ENCODE measurements around the gene PTOV1.

Gene PTOV1

DNA sequence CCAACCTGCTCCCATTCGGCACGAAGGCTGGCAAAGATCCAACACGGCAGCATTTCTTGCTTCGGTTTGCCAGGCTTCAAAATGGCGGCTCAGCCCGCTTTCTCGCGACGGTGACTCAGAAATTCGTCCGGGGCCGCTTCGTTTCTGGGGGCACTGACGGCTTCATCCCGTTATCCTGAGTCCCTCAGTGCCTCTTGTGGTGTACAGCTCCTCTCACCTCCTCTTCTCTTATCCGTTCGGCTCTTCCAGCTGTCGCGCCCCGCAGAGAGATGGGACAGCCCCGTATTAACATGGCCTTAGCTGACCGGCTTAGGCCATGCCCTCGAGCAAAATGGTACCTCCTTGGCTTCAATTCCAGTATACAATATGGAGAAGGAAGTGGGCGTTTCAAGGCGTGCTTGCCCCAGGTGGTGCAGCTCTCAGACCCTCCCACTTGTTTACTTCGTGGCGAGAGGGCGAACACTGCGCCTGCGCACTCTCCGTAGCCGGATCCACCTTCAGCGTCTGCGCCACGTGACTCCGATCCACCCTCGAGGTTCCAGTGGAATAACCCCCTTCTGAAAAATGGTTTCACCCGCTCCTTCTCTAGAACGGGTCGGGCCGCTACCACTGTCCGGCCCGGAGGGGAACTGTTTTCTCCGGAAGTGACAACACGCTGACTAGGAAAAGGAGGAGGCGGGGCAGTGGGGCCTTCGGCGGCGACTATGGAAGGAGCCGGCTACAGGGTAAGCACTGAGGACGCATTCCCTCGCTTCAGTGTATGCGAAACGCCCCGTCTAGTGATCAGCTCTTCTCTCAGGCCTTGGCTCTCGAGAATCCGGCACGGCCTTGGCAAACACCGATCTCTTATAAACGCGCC, 26.3 kb downstream of the PTOV1 start, which contains the start of the genes AKT1S1 and TBC1D17:
Gene AKT1S1, minus strand, starts transcription at position 336 of the 859 bp plus-strand sequence. CDS start 4,060 bp downstream, outside the sequence.
Gene TBC1D17, plus strand, starts transcription at position 683 of the 859 bp plus-strand sequence. Its CDS starts 22 bp downstream, at position 705.
- DNase-seq: peak; percentile 100

DNA sequence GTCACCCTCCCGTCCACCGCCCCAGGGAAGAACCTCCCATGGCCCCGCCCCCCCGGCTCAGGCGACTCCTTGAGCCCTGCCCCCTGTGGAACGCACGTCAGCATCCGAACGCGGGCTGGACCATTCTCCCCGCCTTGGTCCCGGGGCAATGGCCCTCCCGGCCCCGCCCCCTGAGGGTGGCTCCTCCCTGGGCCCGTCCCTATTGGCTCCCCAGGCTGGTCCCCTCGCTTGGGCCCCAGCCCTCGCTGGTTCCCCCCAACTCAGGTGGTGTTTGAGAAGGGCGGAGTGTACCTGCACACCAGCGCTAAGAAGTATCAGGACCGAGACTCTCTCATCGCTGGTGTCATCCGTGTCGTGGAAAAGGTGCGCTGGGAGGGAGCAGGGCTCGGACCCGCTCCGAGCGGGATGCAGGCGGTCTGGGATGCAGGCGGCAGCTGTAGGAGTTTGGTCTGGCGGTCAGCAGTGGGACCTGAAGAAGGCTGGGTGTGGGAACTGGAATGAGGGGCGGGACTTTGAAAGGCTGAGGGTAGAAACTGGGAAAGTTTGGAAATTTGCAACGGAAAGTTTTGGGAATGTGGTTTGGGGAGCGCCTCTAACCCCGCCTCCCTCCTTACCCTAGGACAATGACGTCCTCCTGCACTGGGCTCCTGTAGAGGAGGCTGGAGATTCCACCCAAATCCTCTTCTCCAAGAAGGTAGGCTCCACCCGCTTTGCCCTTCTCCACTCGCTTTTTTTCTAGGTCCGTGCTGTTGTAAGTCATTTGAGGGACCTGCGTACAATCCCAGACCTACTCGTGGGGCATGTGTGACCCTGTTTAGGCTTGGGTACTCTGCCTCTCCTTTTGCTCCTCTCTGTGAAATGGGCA, 27.2 kb downstream of the PTOV1 start:
- DNase-seq: peak; percentile 99

DNA sequence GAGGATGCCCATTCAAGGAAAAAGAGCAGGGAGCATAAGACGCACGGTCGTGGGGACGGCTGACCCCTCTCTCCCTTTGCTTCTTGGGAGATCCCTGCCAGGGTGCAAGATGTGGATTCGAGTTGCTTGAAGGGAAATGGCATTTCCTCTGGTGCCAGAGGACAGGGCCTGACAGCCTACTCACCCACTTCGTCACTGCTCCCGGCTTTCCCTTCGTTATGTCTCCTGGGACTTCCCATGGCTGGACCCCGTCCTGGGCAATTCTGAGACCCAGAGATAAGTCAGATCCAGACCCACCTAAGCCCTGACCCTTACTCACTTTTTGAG, 27.7 kb downstream of the PTOV1 start:
- DNase-seq: no peak

DNA sequence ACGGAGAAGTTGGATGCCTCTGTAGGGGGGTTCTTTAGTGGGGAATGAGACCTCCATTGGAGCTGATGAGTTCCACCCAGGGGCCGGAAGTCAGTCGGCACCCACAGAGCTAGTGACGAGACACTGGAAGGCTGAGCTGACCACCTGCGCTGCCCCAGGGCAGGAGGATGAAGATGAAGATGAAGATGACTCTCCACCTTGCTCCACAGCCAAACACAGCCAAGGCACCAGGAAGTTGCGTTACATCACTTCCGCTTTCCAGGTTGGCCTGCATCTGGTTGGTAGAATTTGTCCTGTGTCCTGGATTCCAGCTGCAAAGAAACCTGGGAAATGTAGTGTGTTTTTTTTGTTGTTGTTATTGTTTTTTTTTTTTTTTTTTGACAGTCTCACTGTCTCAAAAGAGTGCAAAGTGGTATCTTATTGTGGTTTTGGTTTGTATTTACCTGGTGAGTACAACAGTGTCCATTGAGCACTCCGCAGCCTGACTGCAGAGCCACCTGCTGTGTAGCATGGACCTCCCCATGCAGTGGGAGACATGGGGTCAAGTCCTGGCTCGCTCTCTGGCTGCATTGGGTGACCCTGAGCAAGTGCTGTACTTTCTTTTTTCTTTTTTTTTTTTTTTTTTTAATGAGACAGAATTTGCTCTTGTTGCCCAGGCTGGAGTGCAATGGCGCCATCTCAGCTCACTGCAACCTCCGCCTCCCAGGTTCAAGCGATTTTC, 28.4 kb downstream of the PTOV1 start:
- no peak for DNase-seq

DNA sequence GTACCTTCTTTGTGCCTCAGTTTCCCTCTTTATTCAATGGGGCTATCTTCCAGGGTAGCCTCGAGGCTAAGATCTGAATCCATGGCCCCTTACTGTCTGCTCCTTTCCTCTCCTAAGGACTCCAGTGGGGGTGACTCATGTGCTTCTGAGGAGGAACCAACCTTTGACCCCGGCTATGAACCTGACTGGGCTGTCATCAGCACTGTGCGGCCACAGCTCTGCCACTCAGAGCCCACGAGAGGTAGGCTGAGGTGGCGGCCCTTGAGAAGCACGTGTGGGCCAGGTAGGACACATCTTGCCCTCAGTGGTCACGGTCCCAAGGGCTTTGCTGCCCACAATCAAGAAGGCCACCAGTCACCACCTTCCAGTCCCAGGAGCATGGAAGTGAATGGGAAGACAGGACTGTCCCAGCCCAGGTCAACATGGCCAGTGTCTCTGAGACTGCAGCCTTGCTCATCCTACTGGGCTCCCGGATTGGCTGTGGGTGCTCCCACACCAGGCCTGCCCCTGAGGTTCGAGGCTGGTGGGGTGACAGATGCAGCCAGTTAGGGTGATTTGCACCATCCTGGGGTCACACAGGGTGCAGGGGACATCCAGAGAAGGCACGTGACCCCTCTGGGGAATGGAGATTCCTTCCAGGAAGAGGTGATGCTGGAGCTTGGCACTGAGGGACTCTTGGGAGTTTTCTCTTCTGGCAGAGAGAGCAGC, 29.4 kb downstream of the PTOV1 start:
- no peak for DNase-seq

DNA sequence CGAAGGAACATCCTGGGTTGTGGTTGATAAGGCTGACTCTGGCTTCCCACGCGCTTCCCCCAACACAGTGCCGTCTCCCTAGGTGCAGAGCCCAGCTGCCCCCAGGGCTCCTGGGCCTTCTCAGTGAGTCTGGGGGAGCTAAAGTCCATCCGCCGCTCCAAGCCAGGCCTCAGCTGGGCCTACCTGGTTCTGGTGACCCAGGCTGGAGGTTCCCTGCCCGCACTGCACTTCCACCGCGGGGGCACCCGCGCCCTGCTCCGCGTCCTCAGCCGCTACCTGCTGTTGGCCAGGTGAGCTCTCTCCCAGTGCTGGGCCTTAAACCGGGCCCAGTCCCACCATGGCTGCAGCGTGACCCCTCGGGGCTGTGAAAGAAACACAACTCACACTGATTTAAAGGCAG, 30.2 kb downstream of the PTOV1 start:
- DNase-seq: no peak

DNA sequence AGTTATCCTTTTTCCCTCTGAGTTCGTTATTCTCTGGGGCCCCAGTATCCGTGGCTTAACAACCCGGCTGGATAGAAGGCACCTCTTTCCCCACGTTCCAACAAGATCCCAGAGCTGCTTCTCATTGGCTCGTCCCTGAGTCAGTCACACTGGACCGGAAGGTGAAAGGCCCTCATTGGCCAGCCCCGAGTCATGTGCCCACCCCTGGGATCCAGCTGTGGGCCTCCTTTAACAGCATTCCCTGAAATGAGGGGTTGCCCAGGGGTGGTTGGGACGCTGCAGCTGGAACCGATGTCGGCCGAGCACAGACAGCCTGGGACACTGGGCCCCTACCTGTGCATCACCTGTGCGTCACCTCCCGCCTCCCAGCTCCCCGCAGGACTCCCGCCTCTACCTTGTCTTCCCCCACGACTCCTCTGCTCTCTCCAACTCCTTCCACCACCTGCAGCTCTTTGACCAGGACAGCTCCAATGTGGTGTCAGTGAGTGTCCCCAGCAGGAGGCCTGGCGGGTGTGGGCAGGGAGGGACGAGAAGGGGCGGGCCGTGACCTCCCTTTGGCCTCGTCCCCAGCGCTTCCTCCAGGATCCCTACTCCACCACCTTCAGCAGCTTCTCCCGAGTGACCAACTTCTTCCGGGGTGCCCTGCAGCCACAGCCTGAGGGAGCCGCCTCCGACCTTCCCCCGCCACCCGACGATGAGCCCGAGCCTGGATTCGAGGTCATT, 30.9 kb downstream of the PTOV1 start:
- no peak for DNase-seq

DNA sequence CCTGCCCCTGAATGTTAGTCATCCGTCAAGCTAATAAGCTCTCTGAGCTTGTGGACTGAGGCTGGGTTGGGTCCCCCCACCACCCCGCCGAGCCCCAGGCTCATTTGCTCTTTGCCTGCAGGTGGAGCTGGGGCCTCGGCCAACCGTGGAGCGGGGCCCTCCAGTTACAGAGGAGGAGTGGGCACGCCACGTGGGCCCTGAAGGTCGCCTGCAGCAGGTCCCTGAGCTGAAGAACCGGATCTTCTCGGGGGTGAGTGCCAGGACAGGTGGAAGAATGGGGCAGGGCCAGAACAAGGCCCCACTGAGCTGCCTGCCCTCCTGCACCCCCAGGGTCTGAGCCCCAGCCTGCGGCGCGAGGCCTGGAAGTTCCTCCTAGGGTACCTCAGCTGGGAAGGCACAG, 31.7 kb downstream of the PTOV1 start:
- DNase-seq: no peak

DNA sequence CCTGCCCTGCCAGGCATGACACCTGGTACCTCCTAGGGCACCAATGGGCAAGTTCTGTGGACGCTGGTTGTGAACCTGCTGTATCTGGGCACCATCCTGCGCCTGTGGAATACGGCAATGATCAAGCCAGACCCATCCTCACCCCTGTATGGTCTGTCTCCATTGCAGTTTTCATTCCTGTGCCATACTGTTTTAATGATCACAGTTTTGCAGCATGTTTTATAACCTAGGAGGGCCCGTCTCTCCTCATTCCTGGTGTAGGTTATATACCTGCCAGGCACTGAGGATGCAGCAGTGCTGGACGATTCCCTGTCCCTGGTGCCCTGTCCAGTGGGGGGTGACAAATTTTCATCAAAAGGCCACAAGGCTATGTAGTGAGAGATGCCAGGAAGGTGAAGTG, 32.1 kb downstream of the PTOV1 start:
- DNase-seq: no peak

DNA sequence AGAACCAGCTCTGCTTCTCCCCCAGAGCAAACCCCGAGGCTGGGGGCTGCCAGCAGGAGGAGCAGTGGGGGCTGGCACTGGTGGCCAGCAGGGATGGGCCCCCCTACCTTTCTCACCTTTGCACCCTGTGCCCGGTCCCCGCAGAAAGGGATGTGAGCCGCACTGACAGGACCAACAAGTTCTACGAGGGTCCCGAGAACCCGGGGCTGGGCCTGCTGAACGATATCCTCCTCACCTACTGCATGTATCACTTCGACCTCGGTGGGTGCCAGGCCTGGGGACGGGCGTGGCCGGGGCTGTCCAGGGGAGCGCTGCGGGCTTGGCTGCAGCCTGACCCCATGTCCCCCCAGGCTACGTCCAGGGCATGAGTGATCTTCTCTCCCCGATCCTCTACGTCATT, 33.1 kb downstream of the PTOV1 start:
- no peak for DNase-seq

DNA sequence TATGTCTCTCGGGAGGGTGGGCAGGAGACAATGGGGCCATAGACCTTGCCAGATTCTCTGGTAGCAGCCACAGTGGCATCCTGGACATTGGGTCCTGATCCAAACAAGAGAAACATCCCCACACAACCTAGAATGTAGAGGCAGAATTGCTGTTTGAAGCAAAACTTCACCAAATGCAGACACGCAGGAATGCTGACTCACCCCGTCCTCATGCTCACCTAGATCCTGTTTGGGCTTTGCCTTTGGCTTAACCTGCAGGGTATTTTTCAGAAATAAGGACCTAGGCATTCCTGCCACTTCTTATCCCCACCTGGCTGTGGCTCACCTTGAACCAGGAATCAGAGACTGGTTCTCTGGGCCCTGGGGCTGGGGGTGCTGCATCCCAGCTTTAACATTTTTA, 33.8 kb downstream of the PTOV1 start:
- no peak for DNase-seq

DNA sequence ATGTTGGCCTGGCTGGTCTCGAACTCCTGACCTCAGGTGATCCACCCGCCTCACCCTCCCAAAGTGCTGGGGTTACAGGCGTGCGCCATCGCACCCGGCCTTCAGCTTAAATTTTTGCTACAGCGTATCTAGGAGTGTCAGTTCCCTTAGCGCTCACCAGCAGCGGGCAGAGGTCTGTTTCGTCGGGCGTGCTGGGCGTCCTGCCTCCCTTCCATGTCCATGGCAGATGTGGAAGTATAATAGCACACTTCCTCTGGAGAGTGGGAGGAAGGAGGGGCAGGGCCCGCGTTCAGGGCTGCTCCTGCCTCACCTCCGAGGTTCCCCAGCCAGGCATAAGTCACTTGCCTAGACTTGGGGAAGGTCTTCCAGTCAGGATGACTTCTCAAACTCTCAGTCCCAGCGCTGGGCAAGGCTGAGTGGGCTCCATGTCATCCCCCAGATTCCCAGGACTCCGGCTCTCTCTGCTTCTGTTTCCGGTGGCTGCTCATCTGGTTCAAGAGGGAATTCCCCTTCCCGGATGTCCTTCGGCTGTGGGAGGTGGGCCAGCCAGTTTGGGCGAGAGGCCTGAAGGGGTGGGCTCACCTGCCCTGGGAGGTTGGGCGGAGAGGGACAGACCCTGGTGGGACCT, 36.2 kb downstream of the PTOV1 start:
- DNase-seq: no peak

DNA sequence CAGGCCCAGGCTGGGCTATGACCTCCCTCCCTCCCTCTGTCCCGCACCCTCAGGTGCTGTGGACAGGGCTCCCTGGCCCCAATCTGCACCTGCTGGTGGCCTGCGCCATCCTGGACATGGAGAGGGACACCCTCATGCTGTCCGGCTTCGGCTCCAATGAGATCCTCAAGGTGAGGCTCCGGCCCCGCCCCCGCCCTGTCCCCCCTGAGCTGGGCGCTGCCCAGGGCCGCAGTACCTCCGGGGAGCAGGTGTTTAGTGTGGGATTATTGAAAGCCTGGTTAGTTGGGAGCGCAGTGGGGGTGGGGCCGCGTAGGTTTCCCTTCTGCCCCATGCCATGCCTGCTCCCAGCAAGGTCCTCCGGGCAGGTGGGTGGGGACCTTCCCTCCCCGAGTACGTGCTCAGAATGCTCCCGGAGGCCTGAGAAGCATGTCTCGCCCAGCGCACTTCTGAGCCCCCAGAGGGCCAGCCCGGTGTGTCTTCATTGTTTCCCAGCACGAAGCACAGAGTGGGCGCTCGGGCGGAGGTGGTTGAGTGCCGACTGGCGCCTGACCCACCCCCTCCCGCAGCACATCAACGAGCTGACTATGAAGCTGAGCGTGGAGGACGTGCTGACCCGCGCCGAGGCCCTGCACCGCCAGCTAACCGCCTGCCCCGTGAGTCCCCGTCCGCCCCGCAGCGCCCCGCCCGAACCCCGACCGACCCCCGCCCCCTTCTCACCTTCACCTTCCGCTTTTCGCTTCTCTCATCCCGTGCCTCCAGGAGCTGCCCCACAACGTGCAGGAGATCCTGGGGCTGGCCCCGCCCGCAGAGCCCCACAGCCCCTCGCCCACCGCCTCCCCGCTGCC, 36.9 kb downstream of the PTOV1 start:
- no peak for DNase-seq

DNA sequence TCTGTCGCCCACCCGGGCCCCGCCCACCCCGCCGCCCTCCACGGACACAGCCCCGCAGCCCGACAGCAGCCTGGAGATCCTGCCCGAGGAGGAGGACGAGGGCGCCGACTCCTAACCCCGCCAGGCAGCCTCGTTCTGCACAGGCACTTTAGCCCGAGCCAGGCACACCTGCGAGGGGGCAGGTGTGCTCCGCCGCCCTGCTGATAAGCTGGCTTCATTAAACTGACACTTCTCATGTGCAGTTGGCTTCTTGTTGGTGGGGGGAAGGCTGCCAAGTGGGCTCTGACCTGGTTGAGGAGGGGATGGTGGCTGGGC, 37.5 kb downstream of the PTOV1 start:
- no peak for DNase-seq

DNA sequence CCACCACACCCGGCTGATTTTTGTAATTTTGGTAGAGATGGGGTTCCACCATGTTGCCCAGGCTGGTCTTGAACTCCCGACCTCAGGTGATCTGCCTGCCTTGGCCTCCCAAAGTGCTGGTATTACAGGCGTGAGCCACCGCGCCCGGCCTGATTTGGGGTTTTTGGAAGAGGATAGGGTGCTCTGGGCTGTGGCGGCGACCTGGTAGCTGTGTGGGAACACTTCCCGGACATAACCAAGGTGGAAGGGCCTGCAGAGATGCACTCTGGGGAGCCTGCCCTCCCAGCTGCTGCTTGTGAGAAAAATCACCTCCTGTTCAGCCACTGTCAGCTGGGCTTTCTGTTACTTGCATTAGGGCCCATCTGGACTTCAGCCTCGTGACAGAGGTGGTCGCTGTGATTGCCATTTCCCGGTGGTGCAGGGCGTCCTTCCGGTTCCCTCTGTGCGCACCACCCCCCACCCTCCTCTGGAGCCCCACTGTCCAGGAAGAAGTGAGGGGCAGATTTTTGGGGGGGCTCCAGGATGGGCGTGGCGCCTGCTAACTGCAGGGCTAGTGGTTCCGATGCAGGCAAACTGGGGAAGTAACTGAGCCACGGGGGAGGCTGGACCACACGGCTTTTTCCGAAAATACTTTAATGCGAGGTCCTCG, 38.2 kb downstream of the PTOV1 start:
- no peak for DNase-seq

DNA sequence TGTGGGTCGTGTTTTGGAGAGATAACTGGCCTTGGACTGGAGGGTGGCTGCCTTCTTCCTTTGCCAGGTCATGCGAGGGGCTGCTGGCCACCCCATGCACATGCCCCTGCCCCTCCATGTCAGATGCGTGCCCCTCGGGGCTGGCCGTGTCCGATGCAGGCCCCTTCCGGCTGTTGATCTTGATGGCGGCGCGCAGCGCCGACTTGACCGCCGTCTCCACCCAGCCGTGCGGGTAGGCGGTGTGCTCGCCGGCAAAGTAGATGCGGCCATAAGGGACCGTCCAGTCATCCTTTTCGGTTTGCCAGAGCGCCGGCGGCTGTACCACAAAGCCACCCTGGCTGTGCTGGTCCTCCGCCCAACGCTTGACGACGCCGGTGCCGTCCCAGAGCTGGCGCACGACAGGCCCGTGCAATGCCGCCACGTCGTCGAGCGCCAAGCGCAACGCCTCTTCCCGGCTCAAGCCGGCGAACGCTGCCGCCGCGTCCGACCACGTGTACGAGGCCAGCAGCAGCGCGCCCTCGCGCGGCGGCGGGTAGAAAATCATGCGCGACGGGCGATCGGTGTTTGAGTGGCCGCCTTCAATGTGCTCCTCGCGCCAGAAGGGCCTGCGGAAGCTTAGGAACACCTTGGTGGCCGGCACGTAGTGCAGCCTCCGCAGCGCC, 38.9 kb downstream of the PTOV1 start:
- DNase-seq: no peak

DNA sequence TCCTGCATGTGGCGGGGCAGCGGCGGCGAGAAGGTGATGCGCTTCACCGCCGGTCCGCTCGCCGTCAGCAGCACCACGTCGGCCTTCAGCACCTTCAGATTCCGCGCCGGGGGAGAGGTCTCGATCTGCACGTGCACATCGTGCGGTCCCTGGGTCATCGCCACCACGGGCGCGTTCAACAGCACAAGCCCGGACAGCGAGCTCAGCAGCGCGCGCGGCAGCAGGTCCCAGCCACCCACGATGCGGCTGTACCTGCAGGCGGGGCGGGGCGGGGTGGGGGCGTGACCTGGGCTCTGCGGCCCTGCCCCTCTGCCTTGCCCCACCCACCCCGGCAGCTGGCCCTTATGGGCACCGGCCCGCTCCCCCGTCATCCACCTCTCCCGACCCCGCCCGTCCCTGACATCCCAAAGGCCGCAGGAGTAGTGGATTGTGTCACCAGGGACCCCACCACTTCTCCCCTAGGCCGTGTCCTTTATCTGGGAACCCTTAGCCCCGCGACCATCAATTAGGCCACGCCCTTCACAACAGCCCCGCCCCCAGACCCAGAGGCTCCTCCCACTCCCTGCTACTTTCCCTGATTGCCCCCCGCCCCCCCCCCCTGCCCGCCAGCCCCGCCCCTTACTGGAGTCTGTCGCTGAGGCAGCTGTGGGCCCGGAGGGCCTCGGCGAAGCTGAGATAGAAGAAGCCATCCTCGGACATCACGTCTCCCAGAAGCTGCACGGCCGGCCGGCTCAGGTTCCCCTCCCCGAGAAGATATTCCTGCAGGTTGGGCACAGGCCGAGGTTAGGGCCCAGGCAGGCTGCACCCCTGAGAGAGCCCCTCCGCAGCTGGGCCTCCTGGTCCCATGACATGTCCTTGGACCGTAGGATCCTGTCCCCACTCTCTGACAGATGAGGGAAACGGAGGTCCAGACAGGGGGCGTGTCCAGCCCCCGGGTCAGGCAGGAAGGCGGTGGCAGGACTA, 39.7 kb downstream of the PTOV1 start:
- no peak for DNase-seq

DNA sequence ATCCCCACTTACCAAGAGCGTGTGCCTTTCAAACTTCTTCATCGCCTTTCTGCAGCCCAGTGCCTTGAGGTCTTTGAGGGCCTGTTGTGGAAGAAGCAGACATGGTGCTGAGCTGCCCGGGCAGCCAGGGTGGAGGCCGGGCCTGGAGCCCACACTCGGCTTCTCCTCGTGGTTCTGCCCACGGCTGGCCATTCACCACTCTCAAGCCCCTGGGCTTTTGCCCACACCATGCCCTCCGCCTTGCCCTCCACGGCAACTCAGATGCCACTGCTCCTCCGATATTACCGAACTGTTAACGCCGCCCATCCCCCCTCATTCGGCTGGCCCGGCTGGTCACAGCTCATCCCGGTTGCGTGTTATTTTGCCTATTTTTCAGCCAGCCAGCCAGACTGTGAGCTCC, 40.4 kb downstream of the PTOV1 start:
- no peak for DNase-seq
